Gastroesophageal sphincter (tissue), 4 donors: ENCODE data around the gene NOC2L. TPM values are rescaled to one million over a fixed set of nuclear protein-coding genes. Genes with fewer than 3 reads are reported as not detected.

Source experiments
- ATAC-seq: fragments of 150-250 bp; one replicate; pipeline ENCODE4 v1.9.1; 2016; ENCODE audit warnings: mild to moderate bottlenecking, moderate library complexity
- H3K27ac ChIP-seq, 4 donors: fragments of 200-600 bp; sonication (generic) in 3 of 4; 1 replicate in 3 of 4; 2 replicates in 1 of 4; pipeline ENCODE4 v1.5.1; 2016 to 2019
- H3K27me3 ChIP-seq: fragments of 200-600 bp; sonication (generic); one replicate; pipeline ENCODE4 v1.5.1; 2019
- H3K36me3 ChIP-seq, 2 donors: fragments of 200-600 bp; sonication (generic); one replicate each; pipeline ENCODE4 v1.5.1; 2019; ENCODE audit warnings: control low read depth in 1 of 2
- H3K4me1 ChIP-seq, 3 donors: fragments of 200-600 bp; sonication (generic); 1 replicate in 2 of 3; 2 replicates in 1 of 3; pipeline ENCODE4 v1.5.1; 2016 to 2019; ENCODE audit warnings: control low read depth in 2 of 3
- H3K4me3 ChIP-seq, 2 donors: fragments of 200-600 bp; sonication (generic); one replicate each; pipeline ENCODE4 v1.5.1; 2019; ENCODE audit warnings: mild to moderate bottlenecking in 1 of 2, moderate library complexity in 1 of 2
- H3K9me3 ChIP-seq, 3 donors: fragments of 200-600 bp; sonication (generic); one replicate each; pipeline ENCODE4 v1.5.1; 2017 to 2019; ENCODE audit warnings: control low read depth in 2 of 3
- CTCF ChIP-seq, 4 experiments: fragments of 200-600 bp in 2 of 4; fragments of 450-650 bp in 2 of 4; sonication (generic) in 1 of 4; IDR thresholded peaks; one replicate each; pipeline ENCODE4 v1.5.1; 2017 to 2019; ENCODE audit warnings: antibody characterized with exemption in 4 of 4, mild to moderate bottlenecking in 2 of 4, moderate library complexity in 2 of 4
- EP300 ChIP-seq: sonication (generic); formaldehyde crosslinking; IDR thresholded peaks from one replicate; pipeline ENCODE4 v1.6.1; 2017; ENCODE audit warnings: antibody characterized with exemption, mild to moderate bottlenecking
- POLR2A ChIP-seq, 2 donors: fragments of 450-650 bp; IDR thresholded peaks; one replicate each; pipeline ENCODE4 v1.6.1; 2017; ENCODE audit warnings: antibody characterized with exemption in 2 of 2, mild to moderate bottlenecking in 2 of 2, moderate library complexity in 1 of 2
- POLR2AphosphoS5 ChIP-seq: sonication (generic); formaldehyde crosslinking; IDR thresholded peaks from one replicate; pipeline ENCODE4 v1.6.1; 2017; ENCODE audit warnings: antibody characterized with exemption
- WGBS, 2 donors: methylation state at CpG; one replicate each; pipeline ENCODE4 v1.1.5; 2018; ENCODE audit warnings: low coverage in 1 of 2; 5-methylcytosine and 5-hydroxymethylcytosine counted together
- total RNA-seq, 4 donors: library from RNA; depleted of rRNA; stranded (reverse); fragments of >200 nt; gene quantifications; one replicate each; pipeline ENCODE4 v1.1.0, GENCODE V29; 2016

NOC2L gene
- total RNA-seq, 4 donors from 2014 or later: 36.3 to 54.1 (median 45.2) TPM

GRCh38 chr1:916173-917075 is 42.6 kb downstream of the NOC2L start:
- Histone ChIP-seq H3K4me1 (peaks cover 0 to 34% (median 13%) of the 10 kb centered on the region in 3 donors), H3K27ac (no peak overlapping the region), H3K4me3 (no peak overlapping the region), H3K9me3 (no peaks in the 10 kb centered on the region), H3K36me3 (no peaks in the 10 kb centered on the region), H3K27me3 (peaks cover 90% of the 10 kb centered on the region)
- TF ChIP-seq POLR2A (IDR thresholded peaks at IDR 0.05): no peak
- no peak for TF ChIP-seq CTCF (IDR thresholded peaks at IDR 0.05)
- no peak for TF ChIP-seq POLR2AphosphoS5
- TF ChIP-seq EP300: no peak
- no peak for ATAC-seq
- WGBS, 2 donors: no CpG with 5 or more reads among the region's 31 CpGs

GRCh38 chr1:915295-916172 is 43.5 kb downstream of the NOC2L start:
- no peak for ATAC-seq
- no peak overlapping the region for H3K27ac ChIP-seq
- no peak for TF ChIP-seq POLR2AphosphoS5
- no peak for TF ChIP-seq EP300
- TF ChIP-seq CTCF (IDR thresholded peaks at IDR 0.05): no peak
- TF ChIP-seq POLR2A (IDR thresholded peaks at IDR 0.05): no peak
- H3K36me3 ChIP-seq: no peaks in the 10 kb centered on the region
- WGBS, 2 donors: 78 to 81% methylated on average over 3 to 15 of the region's 28 CpGs
- H3K27me3 ChIP-seq: peaks cover 91% of the 10 kb centered on the region
- H3K4me1 ChIP-seq: peaks cover 0 to 34% (median 12%) of the 10 kb centered on the region in 3 donors
- H3K4me3 ChIP-seq: no peak overlapping the region
- H3K9me3 ChIP-seq: no peaks in the 10 kb centered on the region

- Histone ChIP-seq H3K36me3 (no peaks in the 10 kb centered on the region), H3K27me3 (peaks cover 91% of the 10 kb centered on the region), H3K27ac (no peak overlapping the region), H3K9me3 (no peaks in the 10 kb centered on the region), H3K4me1 (peaks cover 0 to 34% (median 11%) of the 10 kb centered on the region in 3 donors), H3K4me3 (no peak overlapping the region)
- ATAC-seq: no peak
- TF ChIP-seq POLR2A (IDR thresholded peaks at IDR 0.05): no peak
- no peak for TF ChIP-seq EP300
- no peak for TF ChIP-seq CTCF (IDR thresholded peaks at IDR 0.05)
- 82 to 100% methylated on average over 1 to 4 of the region's 6 CpGs for WGBS, 2 donors
These were observed 44.2 kb downstream of the NOC2L start for GRCh38 chr1:914891-915280.

- Histone ChIP-seq H3K9me3 (no peaks in the 10 kb centered on the region), H3K4me1 (peaks cover 0 to 36% (median 11%) of the 10 kb centered on the region in 3 donors), H3K36me3 (no peaks in the 10 kb centered on the region), H3K27ac (no peak overlapping the region), H3K27me3 (peaks cover 88% of the 10 kb centered on the region), H3K4me3 (no peak overlapping the region)
- no peak for TF ChIP-seq POLR2A (IDR thresholded peaks at IDR 0.05)
- TF ChIP-seq CTCF (IDR thresholded peaks at IDR 0.05): no peak
- TF ChIP-seq POLR2AphosphoS5: no peak
- no peak for TF ChIP-seq EP300
- ATAC-seq: no peak
- 68% methylated on average over 6 of the region's 21 CpGs; no CpG with 5 or more reads in 1 of the 2 donors for WGBS, 2 donors
These were observed 44.7 kb downstream of the NOC2L start for GRCh38 chr1:914131-914890.
